HG02623 (cell line): ENCODE results near the gene KREMEN1.

Experiments
- ATAC-seq: cut with Tn5 transposase; IDR thresholded peaks from one replicate; pipeline ENCODE4 v1.9.1; 2021; ENCODE audit warnings: moderate library complexity; ENCODE audit not compliant: unreplicated experiment

Gene KREMEN1

GRCh38 chr22:29148036-29148435, 75.2 kb downstream of the KREMEN1 start:
- no peak for ATAC-seq

GRCh38 chr22:29148826-29149225, 76.0 kb downstream of the KREMEN1 start:
- ATAC-seq: no peak

- no peak for ATAC-seq
Measured at GRCh38 chr22:29149841-29150555, 77.2 kb downstream of the KREMEN1 start.

GRCh38 chr22:29150701-29151100, 77.9 kb downstream of the KREMEN1 start:
- no peak for ATAC-seq

- ATAC-seq: no peak
Measured at GRCh38 chr22:29151316-29151715, 78.5 kb downstream of the KREMEN1 start.

GRCh38 chr22:29152045-29152953, 79.5 kb downstream of the KREMEN1 start:
- ATAC-seq: no peak

- no peak for ATAC-seq
Measured at GRCh38 chr22:29152954-29153719, 80.3 kb downstream of the KREMEN1 start.

- ATAC-seq: no peak
Measured at GRCh38 chr22:29154364-29155048, 81.7 kb downstream of the KREMEN1 start.

GRCh38 chr22:29155966-29156365, 83.1 kb downstream of the KREMEN1 start:
- no peak for ATAC-seq

GRCh38 chr22:29156507-29156906, 83.7 kb downstream of the KREMEN1 start:
- ATAC-seq: no peak

GRCh38 chr22:29157759-29158535, 85.1 kb downstream of the KREMEN1 start:
- ATAC-seq: no peak

- no peak for ATAC-seq
Measured at GRCh38 chr22:29158546-29158945, 85.7 kb downstream of the KREMEN1 start.

- no peak for ATAC-seq
Measured at GRCh38 chr22:29163808-29164207, 91.0 kb downstream of the KREMEN1 start.

- no peak for ATAC-seq
Measured at GRCh38 chr22:29165321-29166060, 92.7 kb downstream of the KREMEN1 start.

- ATAC-seq: no peak
Measured at GRCh38 chr22:29166180-29166579, 93.3 kb downstream of the KREMEN1 start.

- ATAC-seq: peak; percentile 89
Measured at GRCh38 chr22:29167032-29167911, 94.4 kb downstream of the KREMEN1 start.

- no peak for ATAC-seq
Measured at GRCh38 chr22:29171721-29172120, 98.9 kb downstream of the KREMEN1 start.

- ATAC-seq: no peak
Measured at GRCh38 chr22:29172216-29172615, 99.4 kb downstream of the KREMEN1 start.
